GM23338 (cell line): ENCODE data around the gene SAMD11. TPM values are rescaled to one million over a fixed set of nuclear protein-coding genes. Genes with fewer than 3 reads are reported as not detected.

ENCODE experiments used
- ATAC-seq: fragments of 200-7000 bp; cut with Tn5 transposase; 3 replicates; pipeline ENCODE4 v1.9.1; 2020
- DNase-seq: peaks from one replicate; pipeline ENCODE4 v3.0.0-alpha.2; 2015; ENCODE audit warnings: low spot score
- H2AFZ ChIP-seq: fragments of 200-600 bp; sonication (generic); 2 replicates; pipeline ENCODE4 v1.8.0; 2016; ENCODE audit warnings: antibody characterized with exemption, mild to moderate bottlenecking, moderate library complexity
- H3F3A ChIP-seq: fragments of 200-600 bp; sonication (generic); replicated peaks from 2 replicates; pipeline ENCODE4 v1.8.0; 2017; ENCODE audit warnings: antibody characterized with exemption, mixed run types, low read depth
- H3K27ac ChIP-seq: fragments of 200-600 bp; sonication (generic); 2 replicates; pipeline ENCODE4 v1.6.1; 2016; ENCODE audit warnings: low read depth
- H3K27me3 ChIP-seq: fragments of 200-600 bp; sonication (generic); 2 replicates; pipeline ENCODE4 v1.8.0; 2016; ENCODE audit warnings: mild to moderate bottlenecking, mixed run types, moderate library complexity; ENCODE audit not compliant: insufficient read depth
- H3K36me3 ChIP-seq: fragments of 200-600 bp; sonication (generic); 2 replicates; pipeline ENCODE4 v1.8.0; 2016; ENCODE audit warnings: mild to moderate bottlenecking; ENCODE audit not compliant: insufficient read depth
- H3K4me1 ChIP-seq: fragments of 200-600 bp; sonication (generic); 2 replicates; pipeline ENCODE4 v1.8.0; 2016; ENCODE audit warnings: mild to moderate bottlenecking, moderate library complexity; ENCODE audit not compliant: insufficient read depth
- H3K4me2 ChIP-seq: fragments of 200-600 bp; sonication (generic); 2 replicates; pipeline ENCODE4 v1.7.1; 2017; ENCODE audit warnings: mixed run types
- H3K4me3 ChIP-seq: fragments of 200-600 bp; sonication (generic); 2 replicates; pipeline ENCODE4 v1.6.1; 2016; ENCODE audit warnings: mixed run types
- H3K79me2 ChIP-seq: fragments of 200-600 bp; sonication (generic); replicated peaks from 2 replicates; pipeline ENCODE4 v1.8.0; 2017; ENCODE audit warnings: mild to moderate bottlenecking; ENCODE audit not compliant: insufficient read depth
- H3K9me2 ChIP-seq: fragments of 200-600 bp; sonication (generic); 2 replicates; pipeline ENCODE4 v1.8.0; 2017; ENCODE audit not compliant: insufficient read depth
- H4K20me1 ChIP-seq: fragments of 200-600 bp; sonication (generic); replicated peaks from 2 replicates; pipeline ENCODE4 v1.8.0; 2017; ENCODE audit warnings: mild to moderate bottlenecking; ENCODE audit not compliant: insufficient read depth
- H3K27ac Mint-ChIP-seq: 2 replicates; pipeline ENCODE4 v1.8.0; 2020; ENCODE audit warnings: inconsistent platforms, mild to moderate bottlenecking, moderate library complexity, mixed read lengths
- H3K27me3 Mint-ChIP-seq: 3 replicates; pipeline ENCODE4 v1.8.0; 2022; ENCODE audit warnings: low read depth, mild to moderate bottlenecking, moderate library complexity, mixed read lengths, inconsistent platforms; ENCODE audit not compliant: insufficient read depth, poor library complexity
- H3K36me3 Mint-ChIP-seq: 3 replicates; pipeline ENCODE4 v1.8.0; 2021; ENCODE audit warnings: low read depth, mild to moderate bottlenecking, inconsistent platforms, moderate library complexity, mixed read lengths
- H3K4me1 Mint-ChIP-seq: 3 replicates; pipeline ENCODE4 v1.8.0; 2020; ENCODE audit warnings: mild to moderate bottlenecking, inconsistent platforms, mixed read lengths
- H3K4me3 Mint-ChIP-seq: 3 replicates; pipeline ENCODE4 v1.8.0; 2021; ENCODE audit warnings: moderate library complexity, mild to moderate bottlenecking, inconsistent platforms, mixed read lengths
- H3K9me3 Mint-ChIP-seq: 3 replicates; pipeline ENCODE4 v1.8.0; 2020; ENCODE audit warnings: moderate library complexity, mild to moderate bottlenecking, inconsistent platforms, mixed read lengths
- CREB1 ChIP-seq: fragments of 250-450 bp; sonication (Bioruptor Pico); IDR thresholded peaks from 2 replicates; pipeline ENCODE4 v1.5.0; 2020; ENCODE audit warnings: low read depth, mild to moderate bottlenecking, moderate library complexity
- CTCF ChIP-seq, 2 experiments: fragments of 200-600 bp in 1 of 2; sonication (generic) in 1 of 2; conservative IDR thresholded peaks; 2 replicates each; pipeline versions ENCODE4 v1.5.1 to v1.6.1; 2016 to 2017; ENCODE audit warnings: antibody characterized with exemption in 2 of 2, low read depth in 2 of 2, mild to moderate bottlenecking in 2 of 2, moderate library complexity in 1 of 2
- EZH2 ChIP-seq: fragments of 200-600 bp; sonication (generic); IDR thresholded peaks from one replicate; pipeline ENCODE4 v1.8.0; 2017; ENCODE audit warnings: antibody characterized with exemption, mild to moderate bottlenecking, low read depth; ENCODE audit not compliant: unreplicated experiment
- EZH2phosphoT487 ChIP-seq: fragments of 200-600 bp; sonication (generic); IDR thresholded peaks from one replicate; pipeline ENCODE4 v1.8.1; 2018; ENCODE audit warnings: antibody characterized with exemption; ENCODE audit not compliant: unreplicated experiment
- JUNB ChIP-seq: IDR thresholded peaks from one replicate; pipeline ENCODE4 v1.6.1; 2016; ENCODE audit warnings: antibody characterized with exemption; ENCODE audit not compliant: unreplicated experiment
- NANOG ChIP-seq: IDR thresholded peaks from 2 replicates; pipeline ENCODE4 v1.6.1; 2016; ENCODE audit warnings: antibody characterized with exemption, borderline replicate concordance
- POLR2AphosphoS5 ChIP-seq: IDR thresholded peaks from 2 replicates; pipeline ENCODE4 v1.6.1; 2016; ENCODE audit warnings: antibody characterized with exemption, low read depth
- REST ChIP-seq: IDR thresholded peaks from one replicate; pipeline ENCODE4 v1.6.1; 2018; ENCODE audit warnings: antibody characterized with exemption; ENCODE audit not compliant: unreplicated experiment
- STAT1 ChIP-seq: IDR thresholded peaks from one replicate; pipeline ENCODE4 v1.6.1; 2016; ENCODE audit warnings: antibody characterized with exemption; ENCODE audit not compliant: unreplicated experiment
- ZNF114 ChIP-seq: fragments of 250-450 bp; sonication (Bioruptor Pico); IDR thresholded peaks from 2 replicates; pipeline ENCODE4 v1.5.0; 2020; ENCODE audit warnings: mild to moderate bottlenecking, moderate library complexity
- ZNF331 ChIP-seq: fragments of 250-450 bp; sonication (Bioruptor Pico); IDR thresholded peaks from 2 replicates; pipeline ENCODE4 v1.5.0; 2020; ENCODE audit warnings: low read depth, mild to moderate bottlenecking, moderate library complexity
- ZNF462 ChIP-seq: fragments of 250-450 bp; sonication (Bioruptor Pico); IDR thresholded peaks from 2 replicates; pipeline ENCODE4 v1.5.0; 2020; ENCODE audit warnings: mild to moderate bottlenecking, moderate library complexity
- polyA plus RNA-seq: library from polyadenylated mRNA; unstranded; fragments of >200 nt; fragmentation: Nextera tagmentation; extraction: Ambion mirVana; gene quantifications from 2 replicates; pipeline ENCODE4 v1.2.1, GENCODE V29; 2016
- total RNA-seq: library from RNA; depleted of rRNA; stranded (reverse); fragments of >200 nt; shearing (Covaris generic); gene quantifications from 2 replicates; pipeline ENCODE4 v1.2.3, GENCODE V29; 2014
- TF ChIP-seq, protein P1 (sequence below): IDR thresholded peaks from 2 replicates; pipeline ENCODE4 v1.6.1; 2016; ENCODE audit warnings: antibody characterized with exemption

Gene SAMD11
- total and polyA plus RNA-seq, 2 experiments from 2014 or later = 0.14 to 0.40 TPM

DNA sequence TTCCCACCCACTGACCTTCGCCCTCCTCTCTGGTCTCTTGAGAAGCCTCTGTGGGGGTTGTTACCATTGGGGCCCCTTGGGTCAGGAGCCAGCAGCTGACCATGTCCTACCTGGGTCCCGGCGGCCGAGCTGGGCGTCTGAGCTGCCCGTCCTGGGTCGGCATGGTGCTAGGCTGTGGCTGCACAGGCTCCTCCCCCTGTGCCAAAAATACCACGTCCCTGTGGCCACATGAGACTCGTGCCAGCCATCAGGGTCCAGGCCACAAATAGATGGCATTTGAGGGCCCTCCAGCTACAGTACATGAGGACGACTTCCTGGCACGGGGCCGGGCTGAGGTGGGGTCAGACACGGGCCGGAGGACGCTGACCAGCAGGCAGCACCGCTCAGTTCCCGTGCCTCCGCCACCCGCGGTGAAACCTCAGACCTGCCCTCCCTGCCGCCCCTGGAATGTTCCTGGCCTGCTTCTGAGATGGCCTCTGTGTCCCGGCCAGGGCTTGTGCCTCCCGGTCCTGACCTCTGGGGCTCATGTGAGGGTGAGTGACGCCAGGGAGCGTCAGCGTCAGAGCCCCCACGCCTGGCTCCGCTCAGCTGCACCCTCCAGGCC is 58.3 kb downstream of the SAMD11 start, which contains the start of gene PERM1:
PERM1 (minus strand) TSS at position 139 of the 604 bp plus-strand sequence. CDS start 1,064 bp downstream, outside the sequence.
- no peaks in the 10 kb centered on the region for H3K9me2 ChIP-seq
- H3K27me3 Mint-ChIP-seq = peaks cover 43% of the 10 kb centered on the region
- no peak within 1 kb of the TSS for H2AFZ ChIP-seq
- no peaks in the 10 kb centered on the region for H3K4me1 ChIP-seq
- peaks cover 5% of the 10 kb centered on the region for H3K36me3 Mint-ChIP-seq
- H3K27me3 ChIP-seq = peaks cover 31% of the 10 kb centered on the region
- H3F3A ChIP-seq = no peaks in the 10 kb centered on the region
- no peak within 1 kb of the TSS for H3K27ac ChIP-seq
- H3K9me3 Mint-ChIP-seq = peaks cover 5% of the 10 kb centered on the region
- H3K27ac Mint-ChIP-seq = no peak within 1 kb of the TSS
- TF ChIP-seq STAT1 = no peak
- TF ChIP-seq EZH2 = no peak
- no peak for TF ChIP-seq EZH2phosphoT487
- no peak for TF ChIP-seq CREB1 (CRISPR knock-in tag)
- TF ChIP-seq ZNF462 (CRISPR knock-in tag) = no peak
- TF ChIP-seq, protein P1, sequence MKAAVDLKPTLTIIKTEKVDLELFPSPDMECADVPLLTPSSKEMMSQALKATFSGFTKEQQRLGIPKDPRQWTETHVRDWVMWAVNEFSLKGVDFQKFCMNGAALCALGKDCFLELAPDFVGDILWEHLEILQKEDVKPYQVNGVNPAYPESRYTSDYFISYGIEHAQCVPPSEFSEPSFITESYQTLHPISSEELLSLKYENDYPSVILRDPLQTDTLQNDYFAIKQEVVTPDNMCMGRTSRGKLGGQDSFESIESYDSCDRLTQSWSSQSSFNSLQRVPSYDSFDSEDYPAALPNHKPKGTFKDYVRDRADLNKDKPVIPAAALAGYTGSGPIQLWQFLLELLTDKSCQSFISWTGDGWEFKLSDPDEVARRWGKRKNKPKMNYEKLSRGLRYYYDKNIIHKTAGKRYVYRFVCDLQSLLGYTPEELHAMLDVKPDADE = no peak
- TF ChIP-seq REST = no peak
- TF ChIP-seq NANOG = no peak
- no peak for TF ChIP-seq CTCF (conservative IDR thresholded peaks at IDR 0.05; ENCODE audit: low read depth in 2 of 2)
- TF ChIP-seq ZNF114 = no peak
- no peak for TF ChIP-seq JUNB
- TF ChIP-seq POLR2AphosphoS5 = no peak
- no peak for TF ChIP-seq ZNF331 (CRISPR knock-in tag)
- no peaks in the 10 kb centered on the region for H3K36me3 ChIP-seq
- ATAC-seq = no peak
- no peak within 1 kb of the TSS for H3K4me3 ChIP-seq
- H3K4me2 ChIP-seq = no peak within 1 kb of the TSS
- H4K20me1 ChIP-seq = no peaks in the 10 kb centered on the region
- no peaks in the 10 kb centered on the region; the same call in 2 of the 3 replicates for H3K4me1 Mint-ChIP-seq
- H3K79me2 ChIP-seq = no peaks in the 10 kb centered on the region
- DNase-seq = no peak
- no peak within 1 kb of the TSS for H3K4me3 Mint-ChIP-seq
